MM.1S (cell line): ENCODE results near the gene SREBF2.

Experiments used
- DNase-seq: peaks from one replicate; pipeline ENCODE4 v3.0.0-alpha.2; 2015
- H2AFZ ChIP-seq: fragments of 300-600 bp; sonication (generic); 2 replicates; pipeline ENCODE4 v1.6.0; 2016; ENCODE audit warnings: antibody characterized with exemption, low read length
- H3F3A ChIP-seq: fragments of 300-600 bp; sonication (generic); 2 replicates; pipeline ENCODE4 v1.6.1; 2016; ENCODE audit warnings: mild to moderate bottlenecking, antibody characterized with exemption, low read length, moderate library complexity, mixed read lengths; ENCODE audit not compliant: insufficient read depth
- H3K27ac ChIP-seq: fragments of 300-600 bp; sonication (generic); 2 replicates; pipeline ENCODE4 v1.5.1; 2016; ENCODE audit warnings: mild to moderate bottlenecking, low read length
- H3K27me3 ChIP-seq: fragments of 300-600 bp; sonication (generic); replicated peaks from 2 replicates; pipeline ENCODE4 v1.6.0; 2016; ENCODE audit warnings: low read length; ENCODE audit not compliant: insufficient read depth
- H3K36me3 ChIP-seq: fragments of 300-600 bp; sonication (generic); replicated peaks from 2 replicates; pipeline ENCODE4 v1.6.1; 2016; ENCODE audit warnings: mild to moderate bottlenecking, low read length, mixed read lengths; ENCODE audit not compliant: insufficient read depth
- H3K4me1 ChIP-seq: fragments of 300-600 bp; sonication (generic); 2 replicates; pipeline ENCODE4 v1.6.1; 2016; ENCODE audit warnings: low read length, mixed read lengths
- H3K4me2 ChIP-seq: fragments of 300-600 bp; sonication (generic); 2 replicates; pipeline ENCODE4 v1.6.0; 2016; ENCODE audit warnings: low read depth, low read length
- H3K4me3 ChIP-seq: fragments of 300-600 bp; sonication (generic); 2 replicates; pipeline ENCODE4 v1.5.1; 2016; ENCODE audit warnings: low read length, mixed read lengths
- H3K79me2 ChIP-seq: fragments of 300-600 bp; sonication (generic); 2 replicates; pipeline ENCODE4 v1.6.1; 2016; ENCODE audit warnings: mixed run types, low read length, mixed read lengths
- H3K9ac ChIP-seq: fragments of 300-600 bp; sonication (generic); 2 replicates; pipeline ENCODE4 v1.6.1; 2016; ENCODE audit warnings: low read length, mixed read lengths
- H3K9me2 ChIP-seq: fragments of 300-600 bp; sonication (generic); replicated peaks from 2 replicates; pipeline ENCODE4 v1.6.1; 2016; ENCODE audit warnings: mild to moderate bottlenecking, low read length, mixed read lengths; ENCODE audit not compliant: insufficient read depth
- H3K9me3 ChIP-seq: fragments of 300-600 bp; sonication (generic); replicated peaks from 2 replicates; pipeline ENCODE4 v1.6.1; 2016; ENCODE audit warnings: mild to moderate bottlenecking, low read length, mixed read lengths; ENCODE audit not compliant: insufficient read depth
- H4K20me1 ChIP-seq: fragments of 300-600 bp; sonication (generic); 2 replicates; pipeline ENCODE4 v1.6.1; 2016; ENCODE audit warnings: mild to moderate bottlenecking, low read length, moderate library complexity, mixed read lengths; ENCODE audit not compliant: insufficient read depth
- EZH2 ChIP-seq: fragments of 300-600 bp; sonication (generic); optimal IDR thresholded peaks from 2 replicates; pipeline ENCODE3; 2017; ENCODE audit warnings: low read depth, mild to moderate bottlenecking, antibody characterized with exemption, low read length, mixed read lengths
- EZH2phosphoT487 ChIP-seq: fragments of 300-600 bp; sonication (generic); IDR thresholded peaks from 2 replicates; pipeline ENCODE4 v1.6.1; 2018; ENCODE audit warnings: antibody characterized with exemption, low read length
- TF ChIP-seq, protein P1 (sequence below): fragments of 300-600 bp; sonication (generic); IDR thresholded peaks from 2 replicates; pipeline ENCODE4 v1.5.1; 2016; ENCODE audit warnings: antibody characterized with exemption, low read length, mixed read lengths

Gene SREBF2

DNA sequence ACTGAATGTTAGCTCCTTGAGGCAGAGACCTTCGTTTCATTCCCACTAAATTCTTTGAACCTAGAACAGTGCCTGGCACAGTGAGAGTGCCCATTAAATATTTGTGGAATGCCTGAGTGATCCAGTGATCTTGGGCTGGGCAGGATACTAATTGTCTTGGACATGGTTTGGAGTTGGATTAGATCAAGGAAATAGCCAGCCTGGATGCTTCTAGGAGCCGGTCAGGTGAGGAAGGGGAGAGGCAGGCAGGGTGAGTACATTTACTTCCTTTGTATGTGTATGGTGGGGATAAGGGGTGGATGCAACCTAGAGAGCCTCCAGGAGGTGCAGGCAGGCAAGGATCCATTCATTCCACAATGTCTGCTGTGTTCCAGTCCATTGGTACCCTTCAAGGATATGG is 3.6 kb downstream of the SREBF2 start:
- H3K4me3 ChIP-seq: no peak overlapping the region
- H2AFZ ChIP-seq: no peak overlapping the region
- no peak overlapping the region for H3K9ac ChIP-seq
- peaks cover 89% of the 10 kb centered on the region for H3K79me2 ChIP-seq
- H3K27ac ChIP-seq: no peak overlapping the region
- peaks cover 15% of the 10 kb centered on the region; the same call in 1 of the 2 replicates for H3K36me3 ChIP-seq
- TF ChIP-seq, protein P1, sequence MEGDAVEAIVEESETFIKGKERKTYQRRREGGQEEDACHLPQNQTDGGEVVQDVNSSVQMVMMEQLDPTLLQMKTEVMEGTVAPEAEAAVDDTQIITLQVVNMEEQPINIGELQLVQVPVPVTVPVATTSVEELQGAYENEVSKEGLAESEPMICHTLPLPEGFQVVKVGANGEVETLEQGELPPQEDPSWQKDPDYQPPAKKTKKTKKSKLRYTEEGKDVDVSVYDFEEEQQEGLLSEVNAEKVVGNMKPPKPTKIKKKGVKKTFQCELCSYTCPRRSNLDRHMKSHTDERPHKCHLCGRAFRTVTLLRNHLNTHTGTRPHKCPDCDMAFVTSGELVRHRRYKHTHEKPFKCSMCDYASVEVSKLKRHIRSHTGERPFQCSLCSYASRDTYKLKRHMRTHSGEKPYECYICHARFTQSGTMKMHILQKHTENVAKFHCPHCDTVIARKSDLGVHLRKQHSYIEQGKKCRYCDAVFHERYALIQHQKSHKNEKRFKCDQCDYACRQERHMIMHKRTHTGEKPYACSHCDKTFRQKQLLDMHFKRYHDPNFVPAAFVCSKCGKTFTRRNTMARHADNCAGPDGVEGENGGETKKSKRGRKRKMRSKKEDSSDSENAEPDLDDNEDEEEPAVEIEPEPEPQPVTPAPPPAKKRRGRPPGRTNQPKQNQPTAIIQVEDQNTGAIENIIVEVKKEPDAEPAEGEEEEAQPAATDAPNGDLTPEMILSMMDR: no peak
- TF ChIP-seq EZH2phosphoT487 (no peak), EZH2 (no peak)
- H3F3A ChIP-seq: peaks cover 17% of the 10 kb centered on the region
- no peaks in the 10 kb centered on the region for H3K9me2 ChIP-seq
- H3K9me3 ChIP-seq: no peaks in the 10 kb centered on the region
- H4K20me1 ChIP-seq: peaks cover 34% of the 10 kb centered on the region
- no peak overlapping the region for H3K4me2 ChIP-seq
- peaks cover 16% of the 10 kb centered on the region for H3K4me1 ChIP-seq
- DNase-seq: no peak
- no peaks in the 10 kb centered on the region for H3K27me3 ChIP-seq

DNA sequence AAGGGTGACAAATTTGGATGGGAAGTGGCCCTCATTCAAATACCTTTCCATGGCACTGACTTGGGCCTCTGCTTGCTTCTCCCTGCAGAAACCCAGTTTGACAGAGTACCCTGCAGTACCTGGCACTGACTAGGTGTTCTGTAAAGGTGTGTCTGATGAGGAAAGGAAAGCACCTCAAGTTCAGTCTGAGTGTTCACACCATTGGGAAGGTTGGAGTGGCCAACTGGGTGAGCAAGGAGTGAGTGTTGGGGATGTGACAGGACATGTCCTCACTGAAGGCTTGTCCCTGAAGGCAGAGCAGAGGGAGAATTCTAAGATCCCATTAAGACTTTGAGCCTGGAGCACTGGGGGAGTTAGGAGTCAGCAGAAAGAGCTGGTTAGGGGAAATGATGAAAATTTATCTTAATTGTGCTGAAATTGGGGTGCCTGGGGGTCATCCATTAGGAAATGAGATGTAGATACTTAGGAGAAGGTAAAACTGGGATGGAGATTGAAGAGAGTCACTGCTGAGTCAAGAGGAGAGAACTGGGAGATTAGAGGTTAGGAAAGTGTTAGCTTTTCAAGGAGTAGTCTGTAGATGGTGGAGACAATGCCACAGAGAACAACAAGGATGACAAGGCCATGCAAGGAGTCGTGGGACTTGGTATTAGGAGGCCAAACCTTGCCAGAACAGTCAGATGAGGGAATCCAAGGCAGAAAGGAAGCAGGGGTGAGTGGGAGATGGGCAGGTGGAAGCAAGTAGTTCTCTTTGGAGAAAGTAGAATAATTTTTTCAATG is 6.1 kb downstream of the SREBF2 start:
- Histone ChIP-seq H3K36me3 (peaks cover 25% of the 10 kb centered on the region), H2AFZ (no peak overlapping the region), H3K27ac (no peak overlapping the region), H3K9me2 (no peaks in the 10 kb centered on the region), H3F3A (peaks cover 6% of the 10 kb centered on the region), H3K4me3 (no peak overlapping the region), H3K4me1 (peaks cover 8% of the 10 kb centered on the region), H3K4me2 (no peak overlapping the region), H3K27me3 (no peaks in the 10 kb centered on the region), H3K9ac (no peak overlapping the region), H4K20me1 (peaks cover 58% of the 10 kb centered on the region), H3K9me3 (no peaks in the 10 kb centered on the region), H3K79me2 (peaks cover 98% of the 10 kb centered on the region)
- TF ChIP-seq, protein P1: no peak
- TF ChIP-seq EZH2phosphoT487 (no peak), EZH2 (no peak)
- no peak for DNase-seq

DNA sequence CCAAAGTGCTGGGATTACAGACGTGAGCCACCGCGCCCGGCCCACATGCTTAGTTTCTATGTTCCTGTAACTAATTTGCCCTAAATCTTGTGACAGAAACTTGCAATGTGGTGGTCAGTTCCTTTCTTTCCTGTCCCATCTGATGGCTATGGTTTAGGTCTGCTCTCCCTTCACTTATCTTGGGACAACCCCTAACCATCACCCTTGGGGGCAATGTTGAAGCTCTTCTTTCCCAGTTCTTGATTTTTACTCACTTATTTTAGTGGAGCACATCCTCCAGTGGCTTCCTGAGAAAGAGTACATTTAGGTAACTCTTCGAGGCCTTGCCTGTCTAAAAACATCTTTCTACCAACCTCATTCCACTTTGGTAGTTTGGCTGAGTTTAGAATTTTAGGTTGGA is 7.3 kb downstream of the SREBF2 start:
- Histone ChIP-seq H3K4me1 (peaks cover 4% of the 10 kb centered on the region), H3K9ac (no peak overlapping the region)

More for the DNA sequence above, 7.3 kb downstream of the SREBF2 start:
- Histone ChIP-seq H3K4me2 (no peak overlapping the region), H3F3A (no peaks in the 10 kb centered on the region; the same call in 1 of the 2 replicates), H3K36me3 (peaks cover 25% of the 10 kb centered on the region), H3K9me3 (no peaks in the 10 kb centered on the region), H3K27ac (no peak overlapping the region), H2AFZ (no peak overlapping the region), H4K20me1 (peaks cover 69% of the 10 kb centered on the region), H3K9me2 (no peaks in the 10 kb centered on the region), H3K79me2 (peaks cover 98% of the 10 kb centered on the region), H3K4me3 (no peak overlapping the region), H3K27me3 (no peaks in the 10 kb centered on the region)
- no peak for DNase-seq
- TF ChIP-seq, protein P1: no peak
- TF ChIP-seq EZH2 (no peak), EZH2phosphoT487 (no peak)
